ENCODE data around the gene KDR.

DNA sequence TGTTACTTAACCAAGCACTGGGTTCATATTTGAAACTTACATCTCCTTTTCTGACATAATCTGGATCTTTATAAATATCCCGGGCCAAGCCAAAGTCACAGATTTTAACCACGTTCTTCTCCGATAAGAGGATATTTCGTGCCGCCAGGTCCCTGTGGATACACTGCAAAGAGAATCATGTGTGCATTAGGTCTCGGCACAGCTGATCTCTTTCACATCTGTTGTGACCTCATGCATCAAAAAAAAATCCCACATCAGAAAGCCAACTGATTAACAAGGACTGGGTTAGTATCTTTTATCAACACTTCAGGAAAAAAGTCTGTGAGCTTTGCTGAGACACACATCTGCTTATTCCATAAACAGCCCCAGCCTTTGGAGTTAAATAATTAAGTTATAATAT is 35.5 kb downstream of the KDR start:
- TF ChIP-seq, protein P1, sequence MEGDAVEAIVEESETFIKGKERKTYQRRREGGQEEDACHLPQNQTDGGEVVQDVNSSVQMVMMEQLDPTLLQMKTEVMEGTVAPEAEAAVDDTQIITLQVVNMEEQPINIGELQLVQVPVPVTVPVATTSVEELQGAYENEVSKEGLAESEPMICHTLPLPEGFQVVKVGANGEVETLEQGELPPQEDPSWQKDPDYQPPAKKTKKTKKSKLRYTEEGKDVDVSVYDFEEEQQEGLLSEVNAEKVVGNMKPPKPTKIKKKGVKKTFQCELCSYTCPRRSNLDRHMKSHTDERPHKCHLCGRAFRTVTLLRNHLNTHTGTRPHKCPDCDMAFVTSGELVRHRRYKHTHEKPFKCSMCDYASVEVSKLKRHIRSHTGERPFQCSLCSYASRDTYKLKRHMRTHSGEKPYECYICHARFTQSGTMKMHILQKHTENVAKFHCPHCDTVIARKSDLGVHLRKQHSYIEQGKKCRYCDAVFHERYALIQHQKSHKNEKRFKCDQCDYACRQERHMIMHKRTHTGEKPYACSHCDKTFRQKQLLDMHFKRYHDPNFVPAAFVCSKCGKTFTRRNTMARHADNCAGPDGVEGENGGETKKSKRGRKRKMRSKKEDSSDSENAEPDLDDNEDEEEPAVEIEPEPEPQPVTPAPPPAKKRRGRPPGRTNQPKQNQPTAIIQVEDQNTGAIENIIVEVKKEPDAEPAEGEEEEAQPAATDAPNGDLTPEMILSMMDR (IDR thresholded peaks at IDR 0.05): no peak
- no peak for TF ChIP-seq POLR2A (IDR thresholded peaks at IDR 0.05)
